Bronchial epithelial cell (primary cell): ENCODE results near the gene HEXIM1. TPM values are rescaled to one million over a fixed set of nuclear protein-coding genes. Genes with fewer than 3 reads are reported as not detected.
A peak's percentile ranks its signal among the peaks of the same experiment; 100 is the strongest.

ENCODE experiments used
- DNase-seq: peaks from one replicate; pipeline ENCODE4 v3.0.0-alpha.2; 2010; ENCODE audit warnings: low read depth
- FAIRE-seq: peaks from 2 replicates; lab custom pipeline; 2011; peaks lifted over from hg19 to GRCh38; lab: Jason Lieb, UNC
- H3K27me3 ChIP-seq: 2 replicates; pipeline ENCODE4 v1.5.1; 2011; ENCODE audit warnings: low read length; ENCODE audit not compliant: control insufficient read depth, insufficient read depth
- H3K36me3 ChIP-seq: 2 replicates; pipeline ENCODE4 v1.5.1; 2011; ENCODE audit warnings: low read length; ENCODE audit not compliant: control insufficient read depth, insufficient read depth
- H3K4me3 ChIP-seq: 2 replicates; pipeline ENCODE4 v1.5.1; 2011; ENCODE audit warnings: mild to moderate bottlenecking, low read depth, low read length, control low read depth
- CTCF ChIP-seq: IDR thresholded peaks from 2 replicates; pipeline ENCODE4 v1.5.1; 2011; ENCODE audit warnings: mild to moderate bottlenecking, moderate library complexity, low read length, control low read depth, inconsistent platforms; ENCODE audit not compliant: insufficient read depth, severe bottlenecking
- total RNA-seq: library from RNA; depleted of rRNA; stranded (reverse); fragments of >200 nt; gene quantifications from 2 replicates; pipeline ENCODE4 v1.2.1, GENCODE V29; 2014

HEXIM1 gene
- total RNA-seq, 1 donor from 2014 or later = 7.1 TPM

GRCh38 chr17:45115871-45116270 is 32.4 kb upstream of the HEXIM1 start:
- Histone ChIP-seq H3K4me3 (no peak overlapping the region), H3K36me3 (peaks cover 28% of the 10 kb centered on the region), H3K27me3 (no peaks in the 10 kb centered on the region)
- FAIRE-seq (no peak), DNase-seq (no peak)
- no peak for TF ChIP-seq CTCF

GRCh38 chr17:45116434-45117016 is 31.8 kb upstream of the HEXIM1 start:
- DNase-seq = no peak
- Histone ChIP-seq H3K4me3 (no peak overlapping the region), H3K27me3 (no peaks in the 10 kb centered on the region), H3K36me3 (peaks cover 28% of the 10 kb centered on the region)
- no peak for TF ChIP-seq CTCF
- no peak for FAIRE-seq

GRCh38 chr17:45117334-45117733 is 30.9 kb upstream of the HEXIM1 start:
- no peak for TF ChIP-seq CTCF
- H3K4me3 ChIP-seq = no peak overlapping the region
- DNase-seq = no peak
- peaks cover 26% of the 10 kb centered on the region for H3K36me3 ChIP-seq
- no peaks in the 10 kb centered on the region for H3K27me3 ChIP-seq
- no peak for FAIRE-seq

GRCh38 chr17:45117848-45118646 is 30.2 kb upstream of the HEXIM1 start:
- no peaks in the 10 kb centered on the region for H3K27me3 ChIP-seq
- DNase-seq (no peak), FAIRE-seq (peak; percentile 85)
- TF ChIP-seq CTCF = no peak
- no peak overlapping the region for H3K4me3 ChIP-seq
- peaks cover 20% of the 10 kb centered on the region for H3K36me3 ChIP-seq

GRCh38 chr17:45118691-45119090 is 29.6 kb upstream of the HEXIM1 start:
- DNase-seq (no peak), FAIRE-seq (no peak)
- Histone ChIP-seq H3K4me3 (no peak overlapping the region), H3K36me3 (peaks cover 17% of the 10 kb centered on the region), H3K27me3 (no peaks in the 10 kb centered on the region)
- TF ChIP-seq CTCF = no peak
